Endometrial microvascular endothelial cells (primary cell): ENCODE measurements around the gene LRRC47. TPM values are rescaled to one million over a fixed set of nuclear protein-coding genes. Genes with fewer than 3 reads are reported as not detected.

Experiments
- in situ Hi-C: cut with HindIII; loops from 2 replicates; pipeline ENCODE4 v1.10.0; 2017; ENCODE audit warnings: low sequenced_read_pairs, low pct_unique_long_range_greater_than_20kb; ENCODE audit errors: inconsistent ontology term
- total RNA-seq: library from RNA; depleted of rRNA; stranded (reverse); fragments of >200 nt; gene quantifications from one replicate; pipeline ENCODE4 v1.2.3, GENCODE V29; 2015; ENCODE audit errors: inconsistent ontology term

The LRRC47 gene
- total RNA-seq, 1 donor from 2014 or later: 37.0 TPM

DNA sequence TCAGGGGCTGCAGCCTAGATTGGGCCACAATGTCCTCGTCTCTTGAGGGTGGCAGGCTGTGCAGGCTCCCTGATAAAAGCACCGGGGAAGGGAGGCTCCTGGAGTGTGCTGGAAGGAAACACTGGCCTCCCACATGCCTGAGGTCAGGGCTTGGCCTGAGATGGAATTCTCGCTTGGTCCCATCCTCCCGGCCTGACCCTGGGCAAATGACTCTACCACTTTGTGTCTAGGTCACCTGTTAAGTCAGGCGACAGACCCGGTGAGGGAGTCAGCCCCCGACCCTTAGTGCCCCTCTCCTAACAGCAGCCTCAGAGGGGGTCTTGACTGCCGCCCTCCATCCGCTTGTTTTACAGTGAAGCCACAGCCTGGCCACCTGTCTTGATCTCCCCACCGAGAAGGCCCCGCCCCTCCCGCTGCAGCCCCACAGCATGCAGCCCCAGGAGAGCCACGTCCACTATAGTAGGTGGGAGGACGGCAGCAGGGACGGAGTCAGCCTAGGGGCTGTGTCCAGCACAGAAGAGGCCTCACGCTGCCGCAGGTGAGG is 21.3 kb downstream of the LRRC47 start:
- in situ Hi-C loops: no loop called here

DNA sequence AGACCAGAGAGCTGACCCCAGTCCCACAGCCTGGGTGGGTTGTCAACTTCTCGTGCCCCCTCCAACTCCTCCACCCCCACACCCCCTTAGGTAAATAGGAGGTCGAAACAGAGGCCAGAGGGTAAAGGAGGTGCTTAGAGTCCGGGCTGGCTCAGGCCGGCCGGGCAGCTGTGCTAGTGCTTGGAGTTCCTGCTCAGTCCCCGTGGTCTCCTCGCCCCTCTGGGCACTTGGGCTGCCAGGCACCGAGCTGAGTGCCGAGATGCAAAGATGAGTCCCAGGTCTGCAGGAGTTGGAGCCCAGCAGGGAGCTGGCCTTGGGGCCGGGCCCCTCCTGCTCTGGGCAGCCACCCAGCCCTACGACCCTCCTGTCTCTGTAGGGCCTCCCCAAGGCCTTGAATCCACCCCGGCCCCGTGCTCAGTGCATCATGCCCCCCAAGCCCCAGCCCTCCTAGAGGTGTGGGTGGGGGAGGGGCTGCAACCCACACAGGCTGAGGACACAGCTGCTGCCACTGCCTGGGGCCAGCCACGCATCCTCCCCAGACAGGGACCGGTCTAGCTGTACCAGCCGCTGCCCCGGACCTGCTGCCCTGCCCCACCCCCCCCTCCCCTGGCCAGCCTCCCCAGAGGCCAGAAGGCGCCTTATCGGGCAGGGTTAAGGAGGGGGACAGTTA is 21.9 kb downstream of the LRRC47 start:
- in situ Hi-C loops: no loop called here

DNA sequence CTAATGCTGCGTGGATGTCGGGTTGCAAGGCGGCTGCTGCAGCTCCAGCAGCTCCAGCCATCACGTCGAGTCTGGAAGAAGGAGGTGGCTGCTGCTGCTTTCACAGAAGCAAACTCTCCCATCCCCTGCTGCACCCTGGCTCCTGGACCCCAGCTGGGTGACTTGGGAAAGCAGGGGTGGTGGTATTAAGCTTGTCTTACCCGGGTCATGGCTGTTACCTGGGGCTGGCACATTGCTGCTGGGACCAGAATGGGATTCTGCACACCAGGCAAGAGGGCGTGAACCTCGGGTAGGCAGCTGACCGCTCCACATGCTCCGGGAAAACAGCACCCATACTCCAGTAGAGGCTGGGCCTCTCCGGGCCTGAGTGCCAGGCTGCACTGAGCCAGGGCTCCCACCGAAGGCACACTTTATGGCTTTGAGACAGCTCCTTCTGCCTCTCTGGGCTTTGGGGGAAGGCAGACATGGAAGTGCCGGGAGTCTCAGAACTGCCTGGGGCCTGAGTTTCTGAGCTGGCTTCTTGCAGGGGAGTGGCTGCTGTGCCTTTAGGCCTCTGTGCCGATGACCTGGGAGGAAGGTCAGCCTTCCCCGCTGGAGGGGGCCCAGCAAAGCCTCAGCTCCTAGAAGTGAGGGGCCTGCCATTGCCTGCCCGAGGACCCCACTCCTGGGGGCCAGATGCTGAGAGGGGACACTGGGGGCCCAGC is 22.6 kb downstream of the LRRC47 start:
- in situ Hi-C loops: no loop called here

DNA sequence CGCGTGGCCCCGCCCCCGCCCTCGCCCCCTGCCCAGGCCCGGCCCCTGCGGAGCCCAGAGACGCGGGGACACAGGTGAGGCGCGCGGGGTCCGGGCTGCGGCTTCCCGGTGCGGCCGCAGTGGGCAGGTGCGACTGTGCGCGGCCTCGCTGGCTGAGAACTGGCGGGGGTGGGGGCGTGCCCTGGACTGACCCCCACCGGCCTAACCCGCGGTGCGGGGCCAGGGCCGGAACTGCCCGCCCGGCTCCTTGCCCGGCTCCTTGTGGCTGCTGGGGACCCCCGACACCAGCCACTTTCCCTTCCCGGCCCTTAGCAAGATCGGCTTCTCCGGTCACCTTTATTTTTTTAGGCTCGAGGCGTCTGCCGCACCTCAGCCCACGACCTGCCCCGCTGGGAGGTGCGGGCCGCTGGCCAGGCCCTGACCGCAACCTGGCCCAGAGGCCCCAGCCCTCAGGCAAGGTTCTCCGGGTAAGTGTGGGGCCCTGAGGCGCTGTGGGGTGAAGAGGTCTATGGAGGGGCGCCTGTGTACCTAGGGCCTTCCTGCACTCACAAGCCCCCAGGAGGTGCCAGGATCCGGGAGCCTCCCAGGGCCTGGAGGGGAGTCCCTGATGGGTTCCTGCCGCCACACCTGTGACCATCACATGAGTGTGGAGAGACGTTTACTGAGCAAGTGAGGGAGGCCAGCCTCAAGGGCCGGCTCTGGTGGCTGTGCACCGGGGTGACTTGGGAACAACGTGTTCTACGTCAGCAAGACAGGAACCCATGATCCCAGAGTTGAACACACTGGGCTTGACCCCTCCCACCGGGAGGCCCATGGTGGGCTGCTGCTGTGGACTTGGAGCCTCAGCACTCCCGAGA is 23.4 kb downstream of the LRRC47 start, which contains the start of gene SMIM1:
Gene SMIM1, plus strand, starts transcription at position 35 of the 857 bp plus-strand sequence. CDS start 2,625 bp downstream, outside the sequence.
- in situ Hi-C loops: no loop called here

DNA sequence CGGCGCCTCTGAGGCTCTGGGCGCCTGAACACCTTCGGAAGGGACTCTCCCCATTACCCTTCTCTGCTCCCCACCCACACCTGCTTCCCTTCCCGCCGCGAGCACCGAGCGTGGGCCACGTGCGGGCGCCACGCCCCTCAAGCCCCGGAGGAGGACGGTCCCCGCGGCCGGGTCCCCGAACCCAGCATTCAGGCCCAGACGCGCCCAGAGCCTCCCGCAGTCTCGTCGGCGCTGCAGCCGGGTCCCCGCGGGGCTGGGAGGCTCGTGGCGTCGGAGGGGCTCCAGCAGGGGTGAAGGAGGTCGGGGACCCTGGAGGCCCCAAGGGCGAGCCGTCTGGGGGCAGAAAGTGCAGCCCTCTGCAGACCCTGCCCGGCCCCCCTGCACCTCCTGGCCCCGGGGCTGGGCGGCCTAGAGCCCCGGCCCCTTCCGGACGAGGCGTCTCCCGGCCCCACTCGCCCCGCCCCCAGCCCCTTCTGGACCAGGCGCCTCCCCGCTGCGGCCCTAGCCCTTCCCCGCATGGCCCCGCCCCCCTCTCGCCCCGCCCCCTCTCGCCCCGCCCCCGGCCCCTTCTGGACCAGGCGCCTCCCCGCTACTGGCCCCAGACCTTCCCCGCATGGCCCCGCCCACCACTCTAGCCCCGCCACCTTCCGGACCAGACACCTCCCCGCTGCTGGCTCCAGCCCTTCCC is 24.1 kb downstream of the LRRC47 start:
- in situ Hi-C loops: no loop called here

DNA sequence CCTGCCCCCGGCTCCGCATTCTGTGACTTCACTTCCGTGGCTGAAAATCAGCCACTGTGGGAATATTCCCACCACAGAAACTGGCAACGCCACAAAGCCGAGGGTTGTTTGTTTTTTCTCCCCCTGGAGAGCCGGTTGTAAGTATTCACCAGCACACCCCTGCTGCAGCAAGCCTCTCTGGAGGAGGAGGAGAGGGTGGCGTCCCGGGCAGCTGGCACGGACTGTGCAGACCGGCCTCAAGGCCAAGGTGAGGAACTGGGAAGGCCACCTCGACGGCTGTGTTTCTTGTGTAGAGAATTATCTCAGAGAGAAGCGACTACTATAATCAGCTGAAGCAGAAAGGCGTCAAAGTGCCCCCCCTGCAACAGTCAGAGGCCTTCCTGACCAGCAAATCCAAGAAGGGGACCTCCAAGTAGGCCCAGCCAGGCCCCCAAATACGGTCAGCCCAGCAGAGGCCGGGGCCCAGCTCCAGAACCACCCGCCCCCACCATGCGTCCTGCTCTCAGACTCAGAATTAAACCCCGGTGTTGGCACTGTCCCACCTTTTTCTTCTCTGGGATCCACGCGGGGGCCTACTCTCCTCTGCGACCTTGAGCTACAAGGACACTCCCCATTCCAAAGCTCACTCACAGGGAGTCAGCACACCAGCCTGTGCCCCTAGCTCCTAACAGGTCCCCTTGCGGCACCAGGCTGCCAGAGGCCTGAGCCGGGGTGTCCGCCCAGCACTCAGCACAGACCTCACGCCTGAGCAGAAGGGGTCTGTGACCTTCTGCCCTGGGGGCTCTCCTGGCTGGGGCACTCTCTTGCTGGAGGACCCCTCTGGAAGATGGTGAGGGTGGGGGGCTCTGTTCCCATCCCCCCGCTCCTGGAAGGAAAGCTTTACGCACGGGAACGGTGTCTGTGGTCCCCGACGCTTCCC is 24.9 kb downstream of the LRRC47 start:
- in situ Hi-C loops: no loop called here

DNA sequence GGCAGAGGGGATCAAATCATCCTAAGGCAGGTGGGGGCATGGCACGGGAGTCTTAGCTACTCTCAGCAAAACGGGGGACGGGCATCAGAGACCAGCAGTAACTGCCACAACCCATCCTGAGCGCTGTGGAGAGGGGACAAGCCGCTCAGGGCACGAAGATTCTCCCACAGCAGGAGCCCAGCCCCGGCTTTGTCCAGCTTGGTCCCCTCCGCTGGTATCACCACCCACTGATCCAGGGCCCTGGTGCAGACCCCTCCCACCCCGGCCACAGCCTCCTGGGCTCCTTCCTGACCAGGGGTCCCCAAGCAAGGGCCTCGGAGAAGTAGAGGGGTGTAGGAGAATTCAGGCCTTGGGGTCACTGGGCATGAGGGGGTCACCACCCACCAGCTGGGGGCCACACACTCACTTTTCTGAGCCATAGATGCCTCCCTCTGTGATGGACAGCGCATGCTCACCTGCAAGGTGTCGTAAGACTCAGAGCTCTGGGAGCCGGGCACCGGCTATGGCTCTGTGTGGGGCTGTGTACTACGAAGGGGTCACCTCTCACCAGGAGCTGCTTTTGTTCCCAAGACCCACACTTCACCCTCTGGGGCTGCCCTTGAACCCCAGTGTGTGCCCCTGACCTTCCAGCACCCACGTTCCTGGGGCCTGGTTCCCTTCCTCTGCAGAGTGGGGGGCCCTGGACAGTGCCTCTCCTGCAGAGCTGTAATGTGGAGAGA is 26.1 kb downstream of the LRRC47 start:
- in situ Hi-C loops: no loop called here

DNA sequence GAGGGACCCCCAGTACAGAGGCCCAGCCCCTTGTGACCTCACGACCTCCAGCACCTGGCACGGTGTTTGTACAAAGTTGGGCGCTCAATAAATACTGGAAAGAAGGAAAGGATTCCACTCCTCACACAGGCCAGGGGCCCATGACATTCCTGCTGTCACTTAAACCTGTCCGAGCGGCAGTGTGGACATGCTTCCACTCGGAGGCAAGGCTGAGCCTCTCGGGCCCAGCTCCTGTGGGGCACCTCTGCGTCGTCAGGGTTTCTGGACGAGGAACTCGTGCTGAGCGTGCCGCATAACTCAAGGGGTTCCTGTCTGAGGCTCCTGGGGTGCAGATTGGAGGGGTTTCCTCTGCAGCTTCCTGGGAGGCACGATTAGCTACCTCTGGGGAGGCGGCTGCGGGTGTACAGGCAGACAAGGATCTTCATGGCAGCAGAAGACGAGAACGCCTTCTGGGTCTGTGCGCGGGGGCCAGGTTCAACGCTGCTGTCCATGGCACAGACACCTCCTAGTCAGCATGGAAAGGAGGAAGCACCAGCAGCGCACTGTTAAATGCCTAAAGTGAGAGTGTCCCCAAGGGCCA is 27.4 kb downstream of the LRRC47 start:
- in situ Hi-C loops: no loop called here

DNA sequence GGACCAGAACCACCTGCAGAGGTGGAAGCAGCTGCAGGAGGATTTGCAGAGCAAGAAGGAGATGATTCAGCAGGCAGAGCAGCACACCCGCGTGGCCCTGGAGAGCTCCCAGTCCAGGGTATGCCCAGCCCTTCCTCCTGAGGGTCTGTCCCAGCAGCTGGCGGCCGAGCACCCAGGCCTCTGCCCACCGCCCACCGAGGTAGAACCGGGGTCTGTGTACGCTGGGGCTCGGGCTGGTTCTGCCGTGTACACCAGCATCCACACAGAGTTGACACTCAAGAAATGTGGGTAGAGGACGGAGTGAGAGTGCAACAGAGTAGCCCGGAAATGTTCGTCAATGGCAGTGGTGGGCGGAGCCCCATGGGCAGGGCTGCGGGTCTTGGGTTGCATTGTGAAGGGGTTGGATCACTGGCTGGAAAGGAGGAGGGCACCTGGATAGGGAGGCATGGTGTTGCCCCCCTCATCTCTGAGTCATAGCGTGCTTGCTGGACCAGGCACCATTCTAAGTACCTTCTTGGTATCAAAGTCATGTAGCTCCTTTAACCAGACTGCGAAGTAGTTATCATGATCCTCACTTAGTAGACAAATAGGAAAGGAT is 28.9 kb downstream of the LRRC47 start:
- in situ Hi-C loops: no loop called here

DNA sequence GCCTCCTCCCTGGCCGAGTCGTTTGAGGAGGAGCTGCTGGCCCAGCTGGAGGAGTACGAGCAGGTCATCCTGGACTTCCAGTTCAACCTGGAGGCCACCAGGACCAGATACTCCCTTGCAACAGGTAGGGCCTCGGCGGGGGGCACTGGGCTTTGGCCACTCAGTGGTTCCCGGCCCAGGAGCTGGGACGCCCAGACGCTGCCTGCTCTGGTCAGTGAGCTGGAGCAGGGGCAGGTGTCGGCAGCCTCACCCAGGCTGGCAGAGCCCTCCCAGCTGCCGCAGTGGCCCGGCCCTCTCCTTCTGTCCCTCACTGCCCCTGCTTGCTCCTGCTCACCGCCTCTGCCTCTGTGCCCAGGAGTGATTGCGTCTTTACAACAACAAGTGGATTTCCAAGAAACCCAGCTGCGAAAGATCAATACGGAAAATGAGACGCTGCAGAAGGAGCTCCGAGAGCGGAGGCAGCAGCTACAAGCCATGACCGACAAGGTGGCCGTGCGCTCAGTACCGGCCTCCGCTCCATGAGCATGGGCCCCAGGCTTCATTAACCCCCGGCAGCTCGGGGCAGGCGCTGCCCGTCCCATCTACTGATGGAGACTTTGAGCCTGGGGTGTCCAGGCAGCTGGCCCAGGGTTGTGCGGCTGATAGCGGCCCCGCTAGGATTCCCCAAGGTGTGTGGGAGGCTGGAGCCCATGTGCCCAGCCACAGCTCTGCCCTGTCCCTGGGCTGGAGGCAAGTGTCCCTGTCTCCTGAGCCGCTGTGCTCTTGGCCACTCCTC is 32.8 kb downstream of the LRRC47 start:
- in situ Hi-C loops: no loop called here

DNA sequence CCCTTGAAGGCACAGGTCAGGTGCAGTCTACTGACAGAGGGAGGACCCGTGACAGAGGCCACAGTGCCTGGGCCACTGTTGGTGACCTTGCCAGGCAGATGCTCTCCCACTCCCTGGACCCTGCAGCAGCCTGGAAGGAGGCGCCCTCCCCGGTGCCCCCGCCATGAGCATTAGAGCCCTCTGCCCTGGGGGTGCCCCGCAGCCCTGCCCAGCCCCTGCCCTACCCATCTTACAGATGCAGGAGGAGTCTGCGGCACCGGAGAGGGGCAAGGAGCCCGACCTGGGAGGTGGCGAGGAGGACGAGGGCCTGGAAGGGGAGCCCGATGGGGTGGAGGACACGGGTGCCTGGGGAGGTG is 33.4 kb downstream of the LRRC47 start:
- in situ Hi-C loops: no loop called here

DNA sequence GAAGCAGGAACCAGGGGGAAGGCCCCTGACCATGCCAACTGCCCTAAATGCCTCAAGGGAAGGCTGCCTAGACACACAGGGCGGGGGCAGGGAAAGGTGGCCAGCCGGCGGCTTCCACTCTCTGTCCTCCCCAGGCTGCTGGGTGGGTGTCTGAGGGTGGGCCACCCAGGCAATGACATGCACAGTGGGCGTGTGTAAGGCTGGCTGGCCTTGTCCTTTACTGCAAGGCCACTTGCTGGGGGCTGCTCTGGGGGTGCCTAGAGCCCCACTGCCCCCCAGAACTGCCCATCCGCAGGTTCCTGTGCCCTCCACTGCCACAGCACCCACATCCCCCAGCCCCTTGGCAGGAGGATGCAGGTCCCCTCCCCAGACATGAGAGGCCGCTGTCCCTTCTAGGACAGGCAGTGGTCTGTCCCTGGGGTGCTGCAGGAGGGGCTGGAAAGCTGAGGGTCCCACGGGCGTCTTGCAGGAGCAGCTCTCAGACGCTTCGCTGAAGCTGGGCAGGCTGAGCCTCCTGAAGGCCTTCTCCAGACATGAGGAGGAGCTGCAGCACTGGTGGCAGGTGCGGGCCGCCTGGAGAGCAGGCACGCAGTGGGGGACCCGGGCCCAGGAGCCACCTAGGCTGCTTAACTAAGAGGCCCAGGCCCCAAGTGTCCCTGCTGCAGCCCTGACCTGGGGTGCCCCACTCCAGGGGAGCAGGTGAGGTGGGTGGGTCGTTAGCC is 34.0 kb downstream of the LRRC47 start:
- in situ Hi-C loops: no loop called here

DNA sequence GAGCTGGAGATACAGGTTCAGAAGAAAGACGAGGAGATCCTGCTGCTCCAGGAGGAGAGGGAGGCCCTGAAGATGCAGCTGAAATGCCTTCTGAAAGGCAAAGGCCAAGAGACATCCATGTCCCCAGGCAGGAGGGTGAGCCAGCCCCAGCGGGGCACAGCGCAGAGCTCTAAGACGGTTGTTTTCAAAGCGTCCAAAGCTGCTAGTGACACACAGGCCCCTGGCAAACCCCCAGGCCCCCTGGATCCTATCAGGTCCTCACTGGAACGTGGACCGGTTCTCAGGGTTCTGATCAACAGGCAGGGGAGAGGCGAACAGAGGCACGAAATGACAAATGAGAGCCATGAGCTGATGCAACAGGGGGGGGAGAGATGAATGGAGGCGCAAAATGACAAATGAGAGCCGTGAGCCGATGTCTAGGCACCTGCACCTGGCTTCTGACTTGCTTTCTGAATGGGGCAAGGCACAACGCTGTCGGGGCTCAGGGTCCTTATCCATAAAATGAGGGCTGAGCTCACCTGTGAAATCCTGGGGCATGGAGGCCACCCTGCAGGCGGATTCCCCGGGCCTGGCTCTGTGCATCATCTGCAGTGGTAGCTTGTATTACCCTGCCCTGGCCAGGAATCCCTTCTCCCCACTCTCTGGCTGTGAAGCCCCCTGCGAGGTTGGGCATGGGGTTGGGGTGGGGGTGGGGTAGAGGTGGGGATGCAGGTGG is 34.8 kb downstream of the LRRC47 start:
- in situ Hi-C loops: no loop called here

DNA sequence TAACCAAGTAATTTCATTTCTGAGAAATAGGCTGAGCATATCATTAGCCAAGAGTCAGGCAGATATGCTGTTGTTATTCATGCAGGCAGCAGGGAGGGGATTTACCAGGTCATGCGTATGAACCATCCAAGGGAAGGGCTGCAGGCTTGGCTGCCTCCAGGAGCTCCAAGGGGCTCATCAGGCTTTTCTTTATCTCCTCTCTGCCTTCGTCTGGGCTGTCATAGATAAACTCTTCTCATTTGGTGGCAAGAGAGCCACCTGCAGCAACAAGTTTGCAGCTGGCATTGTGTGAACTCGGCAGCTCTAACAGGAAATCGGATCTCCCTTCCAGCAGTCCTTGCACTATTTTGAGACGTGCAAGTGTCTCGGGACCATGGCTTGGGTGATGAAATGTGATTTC is 36.5 kb downstream of the LRRC47 start:
- in situ Hi-C loops: no loop called here

DNA sequence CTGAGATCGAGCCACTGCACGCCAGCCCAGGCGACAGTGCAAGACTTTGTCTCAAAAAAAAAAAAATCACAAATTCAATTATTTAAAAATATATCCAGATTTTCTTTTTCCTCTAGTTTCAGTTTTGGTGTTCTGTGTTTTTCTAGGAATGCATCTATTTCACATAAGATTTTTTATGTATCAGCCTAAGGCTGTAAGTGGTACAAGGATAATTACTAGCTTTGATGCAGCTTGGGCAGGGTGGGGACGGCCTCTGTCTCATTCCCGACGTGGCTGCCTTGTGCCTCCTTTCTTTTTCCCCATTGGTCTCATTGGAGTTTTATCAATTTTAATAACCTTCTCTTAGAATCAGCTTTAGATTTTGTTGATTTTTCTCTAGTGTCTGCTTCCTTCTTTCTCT is 37.1 kb downstream of the LRRC47 start:
- in situ Hi-C loops: no loop called here
